Measurements from ENCODE around the gene PHF20.
A peak's percentile ranks its signal among the peaks of the same experiment; 100 is the strongest.
"Not testable (repeated sequence)": the region's sequence is repeated elsewhere in the genome, so short reads cannot be mapped to it uniquely, and the experiment has no call there.

Gene PHF20

GRCh38 chr20:35783811-35784210 lies 12.0 kb downstream of the PHF20 start:
- DNase-seq, result not testable (repeated sequence)

GRCh38 chr20:35785541-35785940 lies 13.7 kb downstream of the PHF20 start:
- DNase-seq, result not testable (repeated sequence)

- DNase-seq, result no peak
Observed at GRCh38 chr20:35788796-35789195, 17.0 kb downstream of the PHF20 start.

DNA sequence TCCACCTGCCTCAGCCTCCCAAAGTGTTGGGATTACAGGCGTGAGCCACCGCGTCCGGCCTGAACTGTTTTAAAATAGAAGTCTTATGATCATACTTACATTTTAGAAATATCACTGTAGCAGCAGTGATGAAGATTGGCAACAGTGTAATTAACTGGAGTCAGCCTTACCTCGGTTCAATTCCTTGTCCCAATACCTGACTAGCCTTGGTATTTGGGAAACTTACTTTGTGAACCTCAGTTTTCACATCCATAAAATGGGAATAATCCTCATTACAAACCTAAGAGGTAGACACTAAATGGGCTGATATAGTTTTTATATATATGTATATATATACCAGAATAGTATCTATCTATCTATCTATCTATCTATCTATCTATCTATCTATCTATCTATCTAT lies 19.3 kb downstream of the PHF20 start:
- DNase-seq, result no peak

GRCh38 chr20:35791821-35792220 lies 20.0 kb downstream of the PHF20 start:
- DNase-seq, result no peak

DNA sequence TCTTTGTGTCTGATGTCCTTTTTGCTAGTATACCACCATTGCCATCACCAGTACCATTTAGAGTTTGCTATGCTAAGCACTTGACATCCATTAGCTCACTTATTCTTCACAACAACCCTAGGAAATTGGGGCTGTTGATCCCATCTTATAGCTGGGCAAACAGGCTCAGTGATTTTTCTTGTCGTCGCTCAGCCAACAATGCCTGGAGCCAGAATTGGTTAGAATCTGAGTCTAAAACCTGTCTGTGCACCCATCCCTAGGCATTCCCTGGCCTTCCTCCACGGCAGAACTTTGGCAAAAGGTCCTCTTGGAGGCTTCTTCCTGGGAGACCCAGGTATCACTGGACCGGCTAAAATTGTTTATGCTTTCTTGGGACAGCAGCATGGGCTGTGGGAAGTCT lies 20.9 kb downstream of the PHF20 start:
- no peak for DNase-seq

- DNase-seq, result no peak
Observed at GRCh38 chr20:35796571-35796970, 24.8 kb downstream of the PHF20 start.

DNA sequence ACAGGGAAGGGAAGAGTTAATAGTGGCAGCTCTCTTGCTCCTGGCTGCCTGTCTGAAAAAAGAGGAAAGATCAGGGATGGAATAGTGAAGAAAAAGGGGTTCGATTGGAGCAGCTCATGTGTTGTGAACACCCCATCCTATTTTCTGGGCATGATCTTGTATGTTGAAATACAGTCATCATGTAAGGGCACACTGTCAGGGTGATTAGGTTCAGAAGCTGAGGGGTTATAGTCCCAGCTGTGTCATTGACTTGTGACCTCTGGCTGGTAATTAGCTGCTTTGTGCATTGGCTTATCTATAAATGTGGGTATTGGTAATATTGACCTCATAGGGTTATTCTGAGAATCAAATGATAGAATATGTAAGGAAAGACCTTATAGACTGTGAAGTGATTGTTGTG lies 30.1 kb downstream of the PHF20 start:
- no peak for DNase-seq

DNA sequence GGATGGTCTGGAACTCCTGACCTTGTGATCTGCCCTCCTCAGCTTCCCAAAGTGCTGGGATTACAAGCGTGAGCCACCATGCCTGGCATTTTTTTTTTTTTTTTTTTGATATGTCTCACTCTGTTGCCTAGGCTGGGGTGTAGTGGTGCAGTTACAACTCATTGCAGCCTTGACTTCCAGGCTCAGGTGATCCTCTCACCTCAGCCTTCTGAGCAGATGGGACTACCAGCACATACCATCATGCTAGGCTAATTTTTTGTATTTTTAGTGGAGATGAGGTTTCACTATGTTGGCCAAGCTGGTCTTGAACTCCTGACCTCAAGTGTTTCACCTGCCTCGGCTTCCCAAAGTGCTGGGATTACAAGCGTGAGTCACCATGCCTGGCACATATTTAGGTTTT lies 34.3 kb downstream of the PHF20 start:
- no peak for DNase-seq

DNA sequence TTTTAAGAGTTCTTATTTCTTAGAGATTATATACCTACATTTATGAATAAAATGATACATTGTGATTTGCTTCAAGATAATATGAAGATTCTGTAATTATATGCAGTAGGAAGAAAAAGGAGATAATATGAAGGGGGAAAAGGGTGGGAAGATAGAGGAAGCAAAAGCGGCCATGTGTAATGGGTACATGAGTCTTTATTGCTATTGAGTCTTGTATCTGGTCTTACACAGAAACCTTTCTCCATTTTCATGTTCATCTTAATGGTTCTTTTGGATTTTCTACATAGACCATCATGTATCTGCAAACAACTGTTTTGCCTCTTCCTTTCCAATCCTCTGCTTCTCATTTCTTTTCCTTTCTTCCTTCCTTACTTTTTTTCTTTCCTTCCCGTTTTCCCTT lies 36.1 kb downstream of the PHF20 start:
- no peak for DNase-seq

GRCh38 chr20:35820715-35821114 lies 48.9 kb downstream of the PHF20 start:
- no peak for DNase-seq

GRCh38 chr20:35821807-35822242 lies 50.0 kb downstream of the PHF20 start:
- no peak for DNase-seq

DNA sequence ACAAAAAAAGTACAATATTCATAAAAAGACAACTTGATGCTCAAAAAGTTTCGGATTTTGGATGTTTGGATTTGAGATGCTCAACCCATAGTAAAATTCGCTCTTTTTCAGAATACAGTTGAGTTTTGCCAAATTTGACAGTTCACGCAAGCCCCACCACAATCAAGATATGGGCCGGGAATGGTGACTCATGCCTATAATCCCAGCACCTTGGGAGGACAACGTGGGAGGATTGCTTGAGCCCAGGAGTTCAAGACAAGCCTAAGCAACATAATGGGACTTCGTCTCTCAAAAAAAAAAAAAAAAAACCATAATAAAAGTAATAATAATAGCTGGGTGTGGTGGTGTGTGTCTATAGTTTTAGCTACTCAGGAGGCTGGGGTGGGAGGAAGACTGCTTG lies 51.3 kb downstream of the PHF20 start:
- DNase-seq, result no peak

DNA sequence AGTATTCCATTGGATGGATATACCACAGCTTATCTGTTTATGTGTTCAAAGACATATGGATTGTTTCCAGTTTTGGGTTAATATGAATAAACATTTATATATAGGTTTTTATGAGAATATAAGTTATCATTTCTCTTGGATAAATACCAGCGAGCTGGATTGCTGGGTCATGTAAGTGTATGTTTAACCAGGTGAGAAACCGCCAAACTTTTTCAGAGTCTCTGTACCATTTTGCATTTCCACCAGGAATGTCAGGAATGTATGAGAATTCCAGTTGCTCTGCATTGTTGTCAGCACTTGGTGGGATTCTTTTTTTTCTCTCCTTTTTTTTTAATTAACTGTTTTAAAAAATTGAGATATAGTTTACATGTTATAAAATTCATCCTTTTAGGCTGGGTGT lies 52.1 kb downstream of the PHF20 start:
- no peak for DNase-seq

DNA sequence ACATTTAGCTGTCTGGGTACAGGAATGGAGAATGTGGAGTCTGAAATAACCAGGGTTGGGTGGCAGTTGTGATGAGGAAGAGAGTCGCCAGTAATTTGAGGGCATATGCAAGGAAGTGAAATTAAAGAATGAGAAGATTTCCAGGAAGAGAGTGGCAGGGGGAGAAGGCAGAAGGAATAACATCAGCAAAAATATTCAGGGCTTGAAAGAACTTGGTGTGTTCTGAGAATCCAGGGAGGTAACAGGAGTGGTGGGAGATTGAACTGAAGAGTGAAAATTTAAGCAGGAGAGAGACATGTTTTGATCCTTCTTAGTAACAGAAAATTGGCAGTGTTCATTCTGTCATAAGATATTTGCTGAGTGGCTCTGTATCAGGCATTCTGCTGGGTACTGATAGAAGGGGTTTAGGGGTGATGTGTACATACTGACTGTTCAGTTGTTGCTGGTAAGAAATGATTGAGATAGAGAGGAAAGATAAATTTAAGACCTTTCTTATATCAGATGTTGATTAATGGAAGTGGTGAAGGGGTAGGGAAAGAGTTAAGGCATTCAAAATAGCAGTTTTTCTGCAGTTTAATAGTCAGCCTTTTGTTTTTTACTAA lies 54.7 kb downstream of the PHF20 start:
- DNase-seq, result no peak

- DNase-seq, result peak in 1 of 2 experiments; percentile 12
Observed at GRCh38 chr20:35828434-35828833, 56.6 kb downstream of the PHF20 start.

- DNase-seq, result no peak
Observed at GRCh38 chr20:35828916-35829315, 57.1 kb downstream of the PHF20 start.

DNA sequence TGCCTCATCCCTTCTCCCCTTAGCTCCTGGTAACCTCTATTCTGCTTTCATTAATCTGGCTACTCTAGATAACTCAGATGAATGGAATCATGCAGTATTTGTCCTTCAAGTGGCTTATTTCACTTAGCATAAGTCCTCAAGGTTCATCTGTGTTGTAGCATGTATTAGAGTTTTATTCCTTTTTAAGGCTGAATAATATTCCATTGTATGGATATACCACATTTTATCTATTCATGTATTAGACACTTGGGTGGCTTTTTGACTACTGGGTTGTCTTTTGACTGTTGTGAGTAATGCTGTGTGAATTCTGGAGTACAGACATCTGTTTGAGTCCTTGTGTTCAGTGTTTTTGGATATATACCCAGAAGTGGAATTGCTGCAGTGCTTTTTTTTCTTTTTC lies 58.4 kb downstream of the PHF20 start:
- no peak for DNase-seq

DNA sequence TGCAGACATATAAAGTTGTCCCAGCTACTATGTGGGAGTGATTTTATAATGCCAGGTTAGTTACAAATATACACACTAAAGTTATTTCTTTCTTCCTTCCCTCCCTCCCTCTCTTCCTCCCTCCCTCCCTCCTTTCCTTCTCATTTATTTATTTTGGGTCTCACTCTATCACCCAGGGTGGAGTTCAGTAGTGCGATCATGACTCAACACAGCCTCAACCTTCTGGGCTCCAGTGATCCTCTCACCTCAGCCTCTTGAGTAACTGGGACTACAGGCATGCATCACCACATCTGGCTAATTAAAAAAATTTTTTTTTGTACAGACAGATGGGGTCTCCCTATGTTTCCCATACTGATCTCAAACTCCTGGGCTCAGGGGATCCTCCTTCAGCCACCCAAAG lies 59.2 kb downstream of the PHF20 start:
- DNase-seq, result no peak

GRCh38 chr20:35831971-35832370 lies 60.2 kb downstream of the PHF20 start:
- DNase-seq, result no peak

DNA sequence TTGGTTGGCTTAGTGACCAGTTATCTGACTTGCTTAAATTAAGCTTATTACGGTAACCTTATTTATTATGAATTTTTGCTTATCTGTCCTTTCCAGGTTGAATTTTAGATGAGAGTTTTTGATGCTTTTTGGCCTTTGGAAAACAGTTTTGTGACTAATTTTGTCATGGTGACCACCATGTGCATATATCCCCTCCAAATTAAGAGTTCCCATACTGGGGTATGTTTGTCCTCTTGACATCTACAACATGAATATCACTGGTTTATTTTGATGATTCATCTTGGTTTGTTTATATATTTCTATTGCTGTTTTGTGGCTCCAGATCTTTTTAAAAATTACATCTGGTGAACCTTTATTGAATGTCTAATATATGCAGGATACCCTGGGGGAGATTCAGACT lies 61.4 kb downstream of the PHF20 start:
- DNase-seq, result no peak

GRCh38 chr20:35837577-35838195 lies 65.9 kb downstream of the PHF20 start:
- DNase-seq, result peak; percentile 48 to 89

- DNase-seq, result no peak
Observed at GRCh38 chr20:35838205-35838604, 66.4 kb downstream of the PHF20 start.

GRCh38 chr20:35839904-35840303 lies 68.1 kb downstream of the PHF20 start:
- DNase-seq, result no peak

GRCh38 chr20:35840421-35840820 lies 68.6 kb downstream of the PHF20 start:
- DNase-seq, result no peak

Data from NCI-H524 (cell line).